CD4-positive, alpha-beta T cell treated with Interleukin-17A for 1 hour (primary cell): ENCODE data around the gene RPUSD3.
"Not testable (repeated sequence)": the region's sequence is repeated elsewhere in the genome, so short reads cannot be mapped to it uniquely, and the experiment has no call there.

ENCODE experiments used
- DNase-seq: peaks from one replicate; pipeline ENCODE4 v3.0.0-alpha.2; 2020

Gene RPUSD3

GRCh38 chr3:9843715-9844438 is at the start of gene RPUSD3:
Gene RPUSD3 (minus strand): TSS chr3:9844008. CDS start chr3:9843990, 18 bp downstream.
- peak; percentile 96 for DNase-seq

- no peak for DNase-seq
Measured at GRCh38 chr3:9891072-9891622, 47.3 kb upstream of the RPUSD3 start.

- peak; percentile 95 for DNase-seq
Measured at GRCh38 chr3:9890249-9891071, 46.7 kb upstream of the RPUSD3 start, which contains the start of gene JAGN1. Gene JAGN1 (plus strand): TSS chr3:9890610. CDS start chr3:9890723, 113 bp downstream.

GRCh38 chr3:9889405-9889804 is 45.6 kb upstream of the RPUSD3 start:
- no peak for DNase-seq

GRCh38 chr3:9888540-9888939 is 44.7 kb upstream of the RPUSD3 start:
- no peak for DNase-seq

GRCh38 chr3:9887480-9887879 is 43.7 kb upstream of the RPUSD3 start:
- DNase-seq = no peak

GRCh38 chr3:9886328-9886727 is 42.5 kb upstream of the RPUSD3 start:
- no peak for DNase-seq

GRCh38 chr3:9884555-9885165 is 40.9 kb upstream of the RPUSD3 start:
- no peak for DNase-seq

GRCh38 chr3:9883706-9884554 is 40.1 kb upstream of the RPUSD3 start:
- DNase-seq = no peak

- DNase-seq = no peak
Measured at GRCh38 chr3:9881441-9881840, 37.6 kb upstream of the RPUSD3 start.

GRCh38 chr3:9879830-9880549 is 36.2 kb upstream of the RPUSD3 start, which contains the start of gene CIDEC:
Gene CIDEC (minus strand): TSS chr3:9880253. CDS start chr3:9878486, 1,767 bp downstream.
- DNase-seq = no peak

- DNase-seq = no peak
Measured at GRCh38 chr3:9878700-9879099, 34.9 kb upstream of the RPUSD3 start.

GRCh38 chr3:9876991-9877390 is 33.2 kb upstream of the RPUSD3 start:
- no peak for DNase-seq

- not testable (repeated sequence) for DNase-seq
Measured at GRCh38 chr3:9876255-9876654, 32.4 kb upstream of the RPUSD3 start.

- no peak for DNase-seq
Measured at GRCh38 chr3:9875448-9875847, 31.6 kb upstream of the RPUSD3 start.

- not testable (repeated sequence) for DNase-seq
Measured at GRCh38 chr3:9872067-9872466, 28.3 kb upstream of the RPUSD3 start.

GRCh38 chr3:9870978-9871377 is 27.2 kb upstream of the RPUSD3 start:
- no peak for DNase-seq

- DNase-seq = no peak
Measured at GRCh38 chr3:9869955-9870354, 26.1 kb upstream of the RPUSD3 start.

- DNase-seq = no peak
Measured at GRCh38 chr3:9867106-9867505, 23.3 kb upstream of the RPUSD3 start.

- DNase-seq = no peak
Measured at GRCh38 chr3:9866639-9867038, 22.8 kb upstream of the RPUSD3 start.

- DNase-seq = not testable (repeated sequence)
Measured at GRCh38 chr3:9865125-9865637, 21.4 kb upstream of the RPUSD3 start.
